Suprapubic skin (tissue), 4 donors: ENCODE results near the gene SP7.

Source experiments
- POLR2A ChIP-seq, 2 donors: fragments of 450-650 bp; IDR thresholded peaks; one replicate each; pipeline ENCODE4 v1.6.1; 2017; ENCODE audit warnings: antibody characterized with exemption in 2 of 2, mild to moderate bottlenecking in 2 of 2, moderate library complexity in 2 of 2
- POLR2AphosphoS5 ChIP-seq, 3 donors: sonication (generic); formaldehyde crosslinking; IDR thresholded peaks; one replicate each; pipeline ENCODE4 v1.6.1; 2017; ENCODE audit warnings: antibody characterized with exemption in 3 of 3
- TF ChIP-seq, protein P1 (sequence below), 2 donors: fragments of 200-600 bp in 1 of 2; fragments of 450-650 bp in 1 of 2; sonication (generic) in 1 of 2; IDR thresholded peaks; one replicate each; pipeline ENCODE4 v1.5.1; 2016 to 2019; ENCODE audit warnings: antibody characterized with exemption in 2 of 2, mild to moderate bottlenecking in 1 of 2, moderate library complexity in 1 of 2

- TF ChIP-seq POLR2A (IDR thresholded peaks at IDR 0.05) (no peak), POLR2AphosphoS5 (IDR thresholded peaks at IDR 0.05) (no peak)
- TF ChIP-seq, protein P1, sequence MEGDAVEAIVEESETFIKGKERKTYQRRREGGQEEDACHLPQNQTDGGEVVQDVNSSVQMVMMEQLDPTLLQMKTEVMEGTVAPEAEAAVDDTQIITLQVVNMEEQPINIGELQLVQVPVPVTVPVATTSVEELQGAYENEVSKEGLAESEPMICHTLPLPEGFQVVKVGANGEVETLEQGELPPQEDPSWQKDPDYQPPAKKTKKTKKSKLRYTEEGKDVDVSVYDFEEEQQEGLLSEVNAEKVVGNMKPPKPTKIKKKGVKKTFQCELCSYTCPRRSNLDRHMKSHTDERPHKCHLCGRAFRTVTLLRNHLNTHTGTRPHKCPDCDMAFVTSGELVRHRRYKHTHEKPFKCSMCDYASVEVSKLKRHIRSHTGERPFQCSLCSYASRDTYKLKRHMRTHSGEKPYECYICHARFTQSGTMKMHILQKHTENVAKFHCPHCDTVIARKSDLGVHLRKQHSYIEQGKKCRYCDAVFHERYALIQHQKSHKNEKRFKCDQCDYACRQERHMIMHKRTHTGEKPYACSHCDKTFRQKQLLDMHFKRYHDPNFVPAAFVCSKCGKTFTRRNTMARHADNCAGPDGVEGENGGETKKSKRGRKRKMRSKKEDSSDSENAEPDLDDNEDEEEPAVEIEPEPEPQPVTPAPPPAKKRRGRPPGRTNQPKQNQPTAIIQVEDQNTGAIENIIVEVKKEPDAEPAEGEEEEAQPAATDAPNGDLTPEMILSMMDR (IDR thresholded peaks at IDR 0.05), result no peak
Observed at GRCh38 chr12:53302903-53303302, 33.3 kb downstream of the SP7 start.
